Fibroblast of pulmonary artery (primary cell): ENCODE results near the gene TNFRSF21.
A peak's percentile ranks its signal among the peaks of the same experiment; 100 is the strongest.

ENCODE experiments used
- DNase-seq: peaks from one replicate; pipeline ENCODE4 v3.0.0-alpha.2; 2010; ENCODE audit warnings: low read depth
- H3K4me3 ChIP-seq: replicated peaks from 2 replicates; pipeline ENCODE4 v1.5.1; 2011; ENCODE audit warnings: low read depth, mild to moderate bottlenecking, control low read depth, low read length, moderate library complexity
- CTCF ChIP-seq: IDR thresholded peaks from 2 replicates; pipeline ENCODE4 v1.5.1; 2011; ENCODE audit warnings: mild to moderate bottlenecking, control low read depth, low read length, inconsistent platforms; ENCODE audit errors: missing control alignments

TNFRSF21 gene

GRCh38 chr6:47309291-47310130 is at the start of gene TNFRSF21:
TSS of gene TNFRSF21 (minus strand) at chr6:47309905. CDS start at chr6:47309511, 394 bp downstream.
- H3K4me3 ChIP-seq = peak within 1 kb of the TSS; percentile 93
- TF ChIP-seq CTCF = peak; percentile 97
- peak; percentile 93 for DNase-seq

GRCh38 chr6:47358440-47359225 is 48.9 kb upstream of the TNFRSF21 start:
- H3K4me3 ChIP-seq = no peak overlapping the region
- no peak for TF ChIP-seq CTCF
- DNase-seq = no peak

GRCh38 chr6:47357827-47358226 is 48.1 kb upstream of the TNFRSF21 start:
- no peak overlapping the region for H3K4me3 ChIP-seq
- DNase-seq = no peak
- TF ChIP-seq CTCF = no peak

- no peak overlapping the region for H3K4me3 ChIP-seq
- TF ChIP-seq CTCF = no peak
- no peak for DNase-seq
These were observed 45.8 kb upstream of the TNFRSF21 start for GRCh38 chr6:47355496-47355895.

GRCh38 chr6:47353871-47354270 is 44.2 kb upstream of the TNFRSF21 start:
- TF ChIP-seq CTCF = no peak
- no peak overlapping the region for H3K4me3 ChIP-seq
- peak; percentile 52 for DNase-seq

- no peak for TF ChIP-seq CTCF
- no peak overlapping the region for H3K4me3 ChIP-seq
- no peak for DNase-seq
These were observed 43.3 kb upstream of the TNFRSF21 start for GRCh38 chr6:47352966-47353365.
